ENCODE results near the gene HERC2. TPM values are rescaled to one million over a fixed set of nuclear protein-coding genes. Genes with fewer than 3 reads are reported as not detected.

Gene HERC2
- total and polyA plus RNA-seq, 9 of the 15 experiments (the other 6 are each of a cell fraction or from before 2014, with no cell fraction given): 10.6 to 84.0 (median 42.6) TPM

DNA sequence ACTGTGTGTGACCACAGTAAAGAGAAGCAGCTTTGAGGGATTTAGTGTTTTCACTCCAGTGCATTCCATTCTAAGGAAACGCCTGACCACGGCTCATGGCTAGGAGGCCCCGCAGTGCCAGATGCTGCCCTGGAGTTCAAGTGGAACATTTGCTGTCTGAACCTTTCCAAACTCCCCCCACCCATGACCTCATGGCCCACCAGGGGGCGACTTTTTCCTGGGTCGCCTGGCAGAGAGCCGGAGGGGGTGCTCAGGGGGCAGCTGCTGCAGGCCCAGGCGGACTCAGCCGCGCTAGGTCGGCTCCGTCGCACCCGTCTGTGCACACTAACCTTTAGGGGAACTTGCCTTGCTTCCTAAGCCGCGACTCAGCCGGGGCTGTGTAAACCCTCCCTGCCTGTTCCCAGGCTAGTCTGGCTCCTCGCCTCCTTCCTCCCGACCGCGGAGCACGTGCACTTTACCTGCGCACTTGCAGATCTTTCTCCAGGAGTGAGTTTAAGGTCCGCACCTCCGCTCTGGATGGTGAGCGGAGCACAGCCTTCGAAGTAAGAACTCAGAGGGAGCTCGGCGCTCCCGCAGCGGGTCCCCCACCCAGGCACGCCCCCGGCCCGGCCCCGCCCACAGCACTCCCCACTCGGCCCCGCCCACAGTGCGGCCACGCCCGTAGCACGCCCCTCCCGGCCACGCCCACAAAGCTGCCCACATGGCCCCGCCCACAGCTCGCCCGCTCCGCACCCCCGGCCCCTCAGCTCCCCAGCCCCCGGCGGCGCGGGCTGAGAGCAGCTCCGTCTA is 223.0 kb downstream of the HERC2 start, which contains the start of gene OCA2 (continued):
- TF ChIP-seq, protein P1, sequence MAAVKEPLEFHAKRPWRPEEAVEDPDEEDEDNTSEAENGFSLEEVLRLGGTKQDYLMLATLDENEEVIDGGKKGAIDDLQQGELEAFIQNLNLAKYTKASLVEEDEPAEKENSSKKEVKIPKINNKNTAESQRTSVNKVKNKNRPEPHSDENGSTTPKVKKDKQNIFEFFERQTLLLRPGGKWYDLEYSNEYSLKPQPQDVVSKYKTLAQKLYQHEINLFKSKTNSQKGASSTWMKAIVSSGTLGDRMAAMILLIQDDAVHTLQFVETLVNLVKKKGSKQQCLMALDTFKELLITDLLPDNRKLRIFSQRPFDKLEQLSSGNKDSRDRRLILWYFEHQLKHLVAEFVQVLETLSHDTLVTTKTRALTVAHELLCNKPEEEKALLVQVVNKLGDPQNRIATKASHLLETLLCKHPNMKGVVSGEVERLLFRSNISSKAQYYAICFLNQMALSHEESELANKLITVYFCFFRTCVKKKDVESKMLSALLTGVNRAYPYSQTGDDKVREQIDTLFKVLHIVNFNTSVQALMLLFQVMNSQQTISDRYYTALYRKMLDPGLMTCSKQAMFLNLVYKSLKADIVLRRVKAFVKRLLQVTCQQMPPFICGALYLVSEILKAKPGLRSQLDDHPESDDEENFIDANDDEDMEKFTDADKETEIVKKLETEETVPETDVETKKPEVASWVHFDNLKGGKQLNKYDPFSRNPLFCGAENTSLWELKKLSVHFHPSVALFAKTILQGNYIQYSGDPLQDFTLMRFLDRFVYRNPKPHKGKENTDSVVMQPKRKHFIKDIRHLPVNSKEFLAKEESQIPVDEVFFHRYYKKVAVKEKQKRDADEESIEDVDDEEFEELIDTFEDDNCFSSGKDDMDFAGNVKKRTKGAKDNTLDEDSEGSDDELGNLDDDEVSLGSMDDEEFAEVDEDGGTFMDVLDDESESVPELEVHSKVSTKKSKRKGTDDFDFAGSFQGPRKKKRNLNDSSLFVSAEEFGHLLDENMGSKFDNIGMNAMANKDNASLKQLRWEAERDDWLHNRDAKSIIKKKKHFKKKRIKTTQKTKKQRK (IDR thresholded peaks at IDR 0.05; ENCODE audit: borderline replicate concordance, low read depth, low read length): no peak
- TF ChIP-seq SUPT5H (IDR thresholded peaks at IDR 0.05) (no peak), BHLHE40 (IDR thresholded peaks at IDR 0.05; ENCODE audit: low read length) (peak; percentile 90), RBM22 (IDR thresholded peaks at IDR 0.05; ENCODE audit: low read depth, low read length, poor library complexity, severe bottlenecking) (no peak), KDM5B (IDR thresholded peaks at IDR 0.05; ENCODE audit: insufficient replicate concordance, low read depth, low read length) (no peak), MYNN (IDR thresholded peaks at IDR 0.05) (no peak), MYNN (CRISPR knock-in tag; IDR thresholded peaks at IDR 0.05) (no peak), DDX20 (tag; IDR thresholded peaks at IDR 0.05; ENCODE audit: low read depth) (no peak), JUND (IDR thresholded peaks at IDR 0.05; ENCODE audit: borderline replicate concordance, low read depth, low read length) (no peak), JUND (tag; IDR thresholded peaks at IDR 0.05; ENCODE audit: borderline replicate concordance, low read depth, low read length) (no peak), SAP30 (IDR thresholded peaks at IDR 0.05; ENCODE audit: borderline replicate concordance, insufficient read depth, low read depth, low read length, poor library complexity, severe bottlenecking) (peak; percentile 45), SMARCA4 (IDR thresholded peaks at IDR 0.05) (no peak), SOX6 (IDR thresholded peaks at IDR 0.05) (no peak), MAFK (IDR thresholded peaks at IDR 0.05; ENCODE audit: low read length) (no peak), MEF2D (tag; conservative IDR thresholded peaks at IDR 0.05; ENCODE audit: low read depth) (no peak), GATAD2B (IDR thresholded peaks at IDR 0.05; ENCODE audit: borderline replicate concordance) (no peak)
- TF ChIP-seq, protein P2, sequence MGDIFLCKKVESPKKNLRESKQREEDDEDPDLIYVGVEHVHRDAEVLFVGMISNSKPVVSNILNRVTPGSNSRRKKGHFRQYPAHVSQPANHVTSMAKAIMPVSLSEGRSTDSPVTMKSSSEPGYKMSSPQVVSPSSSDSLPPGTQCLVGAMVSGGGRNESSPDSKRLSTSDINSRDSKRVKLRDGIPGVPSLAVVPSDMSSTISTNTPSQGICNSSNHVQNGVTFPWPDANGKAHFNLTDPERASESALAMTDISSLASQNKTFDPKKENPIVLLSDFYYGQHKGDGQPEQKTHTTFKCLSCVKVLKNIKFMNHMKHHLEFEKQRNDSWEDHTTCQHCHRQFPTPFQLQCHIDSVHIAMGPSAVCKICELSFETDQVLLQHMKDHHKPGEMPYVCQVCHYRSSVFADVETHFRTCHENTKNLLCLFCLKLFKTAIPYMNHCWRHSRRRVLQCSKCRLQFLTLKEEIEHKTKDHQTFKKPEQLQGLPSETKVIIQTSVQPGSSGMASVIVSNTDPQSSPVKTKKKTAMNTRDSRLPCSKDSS (IDR thresholded peaks at IDR 0.05; ENCODE audit: low read depth, partially characterized antibody): no peak
- TF ChIP-seq, protein P3, sequence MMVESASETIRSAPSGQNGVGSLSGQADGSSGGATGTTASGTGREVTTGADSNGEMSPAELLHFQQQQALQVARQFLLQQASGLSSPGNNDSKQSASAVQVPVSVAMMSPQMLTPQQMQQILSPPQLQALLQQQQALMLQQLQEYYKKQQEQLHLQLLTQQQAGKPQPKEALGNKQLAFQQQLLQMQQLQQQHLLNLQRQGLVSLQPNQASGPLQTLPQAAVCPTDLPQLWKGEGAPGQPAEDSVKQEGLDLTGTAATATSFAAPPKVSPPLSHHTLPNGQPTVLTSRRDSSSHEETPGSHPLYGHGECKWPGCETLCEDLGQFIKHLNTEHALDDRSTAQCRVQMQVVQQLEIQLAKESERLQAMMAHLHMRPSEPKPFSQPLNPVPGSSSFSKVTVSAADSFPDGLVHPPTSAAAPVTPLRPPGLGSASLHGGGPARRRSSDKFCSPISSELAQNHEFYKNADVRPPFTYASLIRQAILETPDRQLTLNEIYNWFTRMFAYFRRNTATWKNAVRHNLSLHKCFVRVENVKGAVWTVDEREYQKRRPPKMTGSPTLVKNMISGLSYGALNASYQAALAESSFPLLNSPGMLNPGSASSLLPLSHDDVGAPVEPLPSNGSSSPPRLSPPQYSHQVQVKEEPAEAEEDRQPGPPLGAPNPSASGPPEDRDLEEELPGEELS (CRISPR knock-in tag; IDR thresholded peaks at IDR 0.05; ENCODE audit: borderline replicate concordance): no peak
- TF ChIP-seq, protein P4, sequence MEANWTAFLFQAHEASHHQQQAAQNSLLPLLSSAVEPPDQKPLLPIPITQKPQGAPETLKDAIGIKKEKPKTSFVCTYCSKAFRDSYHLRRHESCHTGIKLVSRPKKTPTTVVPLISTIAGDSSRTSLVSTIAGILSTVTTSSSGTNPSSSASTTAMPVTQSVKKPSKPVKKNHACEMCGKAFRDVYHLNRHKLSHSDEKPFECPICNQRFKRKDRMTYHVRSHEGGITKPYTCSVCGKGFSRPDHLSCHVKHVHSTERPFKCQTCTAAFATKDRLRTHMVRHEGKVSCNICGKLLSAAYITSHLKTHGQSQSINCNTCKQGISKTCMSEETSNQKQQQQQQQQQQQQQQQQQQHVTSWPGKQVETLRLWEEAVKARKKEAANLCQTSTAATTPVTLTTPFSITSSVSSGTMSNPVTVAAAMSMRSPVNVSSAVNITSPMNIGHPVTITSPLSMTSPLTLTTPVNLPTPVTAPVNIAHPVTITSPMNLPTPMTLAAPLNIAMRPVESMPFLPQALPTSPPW (CRISPR knock-in tag; IDR thresholded peaks at IDR 0.05): peak; percentile 33
